ENCODE data around the gene CASTOR1.

The CASTOR1 gene

DNA sequence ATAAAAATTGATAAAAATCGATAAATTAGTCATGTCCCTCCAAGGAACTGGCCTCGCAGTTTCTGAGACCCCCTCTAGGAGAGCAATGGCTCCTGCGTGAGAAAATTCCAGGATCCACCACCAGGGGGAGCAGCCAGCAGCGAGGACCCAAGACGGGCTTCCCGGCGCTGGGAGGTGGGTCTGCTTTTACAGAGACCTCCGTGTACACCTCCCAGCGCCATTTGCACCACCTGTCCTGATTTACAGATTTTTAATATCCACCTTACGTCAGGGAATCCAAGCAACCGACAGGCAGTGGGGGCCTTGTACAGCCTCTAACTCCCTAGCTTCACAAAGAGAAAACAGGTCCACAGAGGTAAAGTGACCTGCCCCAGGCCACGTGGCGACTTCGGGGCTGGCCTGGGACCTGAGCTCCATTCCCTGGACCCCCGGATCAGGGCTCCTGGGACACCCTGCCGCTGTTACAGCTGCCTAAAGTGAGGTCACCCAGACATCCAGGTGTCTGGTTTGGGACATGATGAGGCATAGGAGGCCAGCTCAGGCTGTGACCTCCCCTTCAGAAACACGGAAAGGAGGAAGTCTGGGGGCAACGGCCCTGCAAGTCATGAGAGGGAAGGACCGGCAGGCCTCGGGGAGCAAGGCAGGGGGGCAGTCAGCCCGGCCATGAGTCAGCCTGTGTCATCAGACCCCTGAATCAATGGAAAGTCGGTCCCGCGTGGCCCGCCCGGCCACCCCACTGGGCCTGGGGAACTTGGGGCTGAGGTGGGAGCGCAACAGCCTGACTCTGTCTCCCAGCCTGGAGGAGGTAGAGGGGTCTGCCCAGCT lies 26.2 kb downstream of the CASTOR1 start:
- DNase-seq, result peak; percentile 57

DNA sequence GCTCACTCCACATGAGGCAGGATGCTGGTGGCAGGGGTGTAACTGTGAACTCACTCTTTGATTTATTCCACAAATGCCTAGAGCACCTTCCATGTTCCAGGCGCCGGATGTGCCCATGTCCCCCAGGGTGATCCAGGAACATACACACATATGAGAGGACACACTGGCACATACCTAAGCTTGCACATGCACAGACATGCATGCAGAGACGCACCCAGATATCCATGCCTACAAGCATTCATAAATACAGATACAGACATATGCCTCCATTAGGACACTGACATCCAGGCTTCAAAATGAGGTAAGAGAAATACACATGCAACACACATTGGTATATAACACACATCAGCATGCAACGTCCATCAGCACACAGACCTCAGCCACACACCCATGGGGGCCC lies 27.2 kb downstream of the CASTOR1 start:
- DNase-seq, result no peak

DNA sequence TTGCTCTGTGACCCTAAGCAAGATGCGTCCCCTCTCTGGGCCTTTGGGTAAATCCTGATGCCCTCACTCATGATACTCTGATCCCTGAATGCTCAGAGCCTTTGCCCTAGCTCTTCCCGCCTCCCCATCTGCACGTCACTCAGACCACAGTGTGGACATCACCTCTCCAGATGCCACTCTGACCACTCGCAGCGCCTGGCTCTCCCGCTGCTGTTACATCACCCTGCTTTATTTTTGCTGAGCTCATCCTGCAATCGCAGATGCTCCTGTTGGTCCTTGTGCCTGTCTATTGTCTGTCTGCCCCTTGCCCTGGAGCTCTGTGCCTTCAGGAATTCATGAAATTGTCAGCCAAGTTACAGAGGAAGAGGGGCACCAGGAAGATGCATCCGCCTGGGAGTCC lies 28.2 kb downstream of the CASTOR1 start:
- DNase-seq, result no peak

DNA sequence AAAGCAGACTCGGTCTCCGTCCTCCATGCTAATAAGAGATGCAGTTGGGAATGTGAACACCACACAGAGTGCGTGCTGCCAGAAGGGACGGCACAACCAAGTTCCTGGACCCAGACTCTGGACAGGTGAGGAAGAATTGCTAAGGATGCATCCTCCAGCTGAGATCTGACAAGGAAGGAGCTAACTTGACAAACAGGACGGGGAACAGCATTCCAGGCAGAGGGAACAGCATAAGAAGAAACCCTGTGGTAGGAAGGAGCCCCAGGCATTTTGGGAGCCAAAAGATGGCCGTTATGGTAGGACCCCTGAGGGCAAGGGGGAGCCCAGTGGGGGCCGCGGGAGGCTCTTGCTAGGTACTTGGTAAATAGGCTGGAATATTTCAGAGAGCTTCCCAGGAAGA lies 28.6 kb downstream of the CASTOR1 start:
- no peak for DNase-seq

- no peak for DNase-seq
These were observed 29.0 kb downstream of the CASTOR1 start for GRCh38 chr22:30260276-30260675.

- DNase-seq, result no peak
These were observed 35.0 kb downstream of the CASTOR1 start for GRCh38 chr22:30254314-30254713.

- DNase-seq, result no peak
These were observed 36.0 kb downstream of the CASTOR1 start for GRCh38 chr22:30253205-30253852.

DNA sequence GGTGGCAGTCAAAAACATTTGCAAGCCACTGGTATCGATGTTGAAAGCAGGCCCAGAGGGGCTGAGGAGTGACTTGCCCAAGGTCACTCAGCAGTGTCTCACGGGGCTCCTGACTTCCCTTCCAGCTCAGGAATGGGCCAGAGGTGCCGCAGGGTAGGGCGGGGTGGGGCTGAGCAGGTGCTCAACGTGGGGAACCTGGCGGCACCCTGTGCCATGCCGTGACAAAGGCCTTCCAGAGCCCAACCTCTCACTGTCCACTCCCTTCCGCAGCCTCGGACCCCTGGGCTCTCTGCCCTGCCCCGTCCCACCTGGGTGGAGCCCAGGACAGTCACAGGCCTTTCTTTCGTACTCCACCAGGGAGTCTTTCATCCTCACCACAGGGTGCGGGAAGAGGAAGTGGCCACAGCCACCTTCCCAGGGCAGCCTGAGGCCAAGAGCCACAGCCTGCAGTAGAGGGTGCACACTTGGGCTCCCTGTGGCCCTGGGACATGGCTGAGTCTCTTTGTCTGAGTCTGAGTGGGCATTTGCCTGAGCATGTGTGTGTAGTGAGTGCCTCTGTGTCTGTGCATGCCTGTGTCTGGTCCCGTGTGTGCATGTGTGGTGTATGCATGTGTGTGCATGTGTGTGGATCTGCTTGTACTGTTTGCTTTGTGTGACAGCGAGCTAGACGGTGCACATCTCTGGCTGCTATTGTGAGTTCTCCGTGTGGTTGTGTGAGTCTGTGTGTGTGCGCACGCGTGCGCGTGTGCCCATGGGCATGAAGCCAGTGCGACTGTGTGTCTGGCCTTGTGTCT lies 36.7 kb downstream of the CASTOR1 start:
- DNase-seq, result no peak

DNA sequence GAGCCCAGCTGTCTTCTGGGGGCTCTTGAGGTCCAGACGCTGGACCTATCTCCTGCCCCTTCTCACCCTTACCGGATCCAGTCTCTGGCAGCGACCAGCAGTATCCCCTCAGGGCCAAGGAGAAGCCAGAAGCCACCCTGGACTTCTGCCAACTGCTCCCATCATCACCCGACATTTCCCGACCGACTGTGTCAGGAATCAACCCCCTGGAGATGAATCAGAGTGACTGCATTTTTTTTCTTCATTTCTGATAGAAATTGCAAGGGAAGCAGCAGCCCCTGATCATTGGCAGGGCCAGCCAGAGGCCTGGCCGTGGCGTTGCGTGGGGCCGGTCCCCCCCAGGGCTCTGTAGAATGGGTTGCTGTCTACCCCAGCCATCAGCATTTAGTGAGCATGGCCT lies 37.6 kb downstream of the CASTOR1 start:
- DNase-seq, result no peak

- DNase-seq, result no peak
These were observed 38.5 kb downstream of the CASTOR1 start for GRCh38 chr22:30250661-30251267.

GRCh38 chr22:30250039-30250565 lies 39.2 kb downstream of the CASTOR1 start:
- no peak for DNase-seq

GRCh38 chr22:30249049-30250038 lies 40.0 kb downstream of the CASTOR1 start:
- DNase-seq, result no peak

DNA sequence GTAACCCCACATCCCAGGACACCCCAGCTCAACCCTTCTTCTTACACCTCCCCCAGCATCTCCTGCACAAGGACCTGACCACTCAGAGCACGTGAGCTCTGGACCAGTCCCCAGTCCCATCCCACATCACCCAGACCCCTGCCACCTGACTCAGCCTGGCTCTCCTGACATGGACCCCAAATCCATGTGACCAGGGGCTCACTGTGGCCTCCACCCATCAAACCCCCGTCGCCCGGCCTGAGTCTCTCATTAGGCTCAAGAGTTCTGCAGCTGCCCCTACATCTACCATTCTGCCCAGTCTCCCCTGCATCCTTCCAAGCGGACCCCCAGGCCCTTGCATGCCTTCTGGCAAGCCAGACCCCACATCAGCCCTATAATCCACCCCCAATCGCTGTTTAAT lies 40.8 kb downstream of the CASTOR1 start:
- no peak for DNase-seq

DNA sequence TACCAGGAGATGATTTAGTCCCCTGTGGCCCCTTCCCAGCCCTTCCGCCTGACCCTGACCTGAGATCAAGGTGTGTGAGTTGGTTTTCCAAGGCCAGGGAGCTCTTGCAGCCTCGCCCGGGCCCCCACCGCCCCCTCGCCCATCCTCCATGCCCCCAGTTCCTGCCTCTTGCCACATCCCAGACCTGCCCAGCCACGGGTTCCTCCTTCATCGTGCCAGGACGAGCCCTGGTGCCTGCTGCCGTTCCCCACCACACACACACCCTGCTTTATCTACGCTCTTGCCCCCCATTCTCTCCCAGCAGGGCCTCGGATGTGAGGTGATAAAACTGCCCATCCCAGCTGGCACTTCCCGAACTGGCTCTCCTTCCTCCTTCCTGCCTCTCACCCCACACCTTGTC lies 41.3 kb downstream of the CASTOR1 start:
- no peak for DNase-seq

DNA sequence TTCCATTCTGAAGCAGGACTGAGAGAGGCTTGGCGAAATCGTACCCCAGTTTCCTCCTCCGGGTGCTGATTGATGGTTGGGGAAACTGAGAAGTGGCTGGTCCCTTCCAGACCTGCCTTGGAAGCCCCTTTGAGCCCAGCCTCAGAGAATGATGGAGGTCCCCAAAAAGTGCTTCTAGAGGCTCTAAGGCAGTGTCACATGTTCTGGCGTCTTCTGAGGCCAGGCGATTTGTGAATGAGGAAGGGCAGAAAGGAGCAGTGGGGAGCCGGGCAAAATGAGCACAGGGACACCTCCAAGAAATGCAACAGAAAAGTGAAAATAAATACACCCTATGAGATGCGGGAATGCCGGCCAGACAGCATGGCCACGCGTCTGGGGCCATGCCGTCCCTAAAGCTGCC lies 41.7 kb downstream of the CASTOR1 start:
- no peak for DNase-seq

DNA sequence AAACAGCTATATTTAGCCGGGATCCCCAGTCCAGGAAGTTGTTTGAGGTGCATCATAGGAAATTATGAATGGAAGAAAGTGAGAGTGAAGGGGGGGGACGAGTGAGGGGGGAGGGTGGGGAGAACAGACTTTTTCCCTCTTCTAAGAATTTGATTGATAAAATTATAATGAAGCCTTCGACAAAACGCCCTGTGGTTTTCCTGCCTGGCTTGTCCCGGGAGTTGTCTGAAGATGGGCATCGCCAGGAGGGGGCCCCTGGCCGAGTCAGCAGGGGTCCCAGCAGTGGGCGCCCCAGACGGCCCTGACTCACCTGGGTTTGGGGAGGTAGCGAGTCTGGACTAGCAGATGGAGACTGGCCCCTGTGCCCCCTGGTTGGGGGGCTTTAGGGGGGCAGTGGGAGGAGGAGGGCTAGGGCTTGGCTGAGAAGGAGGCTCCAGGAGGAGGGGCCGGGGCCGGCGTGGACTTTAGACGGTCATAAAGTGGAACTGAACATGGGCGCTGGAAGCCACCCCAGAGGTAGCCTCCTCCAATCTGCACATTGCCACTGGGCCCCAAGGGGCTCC lies 42.4 kb downstream of the CASTOR1 start:
- DNase-seq, result no peak

DNA sequence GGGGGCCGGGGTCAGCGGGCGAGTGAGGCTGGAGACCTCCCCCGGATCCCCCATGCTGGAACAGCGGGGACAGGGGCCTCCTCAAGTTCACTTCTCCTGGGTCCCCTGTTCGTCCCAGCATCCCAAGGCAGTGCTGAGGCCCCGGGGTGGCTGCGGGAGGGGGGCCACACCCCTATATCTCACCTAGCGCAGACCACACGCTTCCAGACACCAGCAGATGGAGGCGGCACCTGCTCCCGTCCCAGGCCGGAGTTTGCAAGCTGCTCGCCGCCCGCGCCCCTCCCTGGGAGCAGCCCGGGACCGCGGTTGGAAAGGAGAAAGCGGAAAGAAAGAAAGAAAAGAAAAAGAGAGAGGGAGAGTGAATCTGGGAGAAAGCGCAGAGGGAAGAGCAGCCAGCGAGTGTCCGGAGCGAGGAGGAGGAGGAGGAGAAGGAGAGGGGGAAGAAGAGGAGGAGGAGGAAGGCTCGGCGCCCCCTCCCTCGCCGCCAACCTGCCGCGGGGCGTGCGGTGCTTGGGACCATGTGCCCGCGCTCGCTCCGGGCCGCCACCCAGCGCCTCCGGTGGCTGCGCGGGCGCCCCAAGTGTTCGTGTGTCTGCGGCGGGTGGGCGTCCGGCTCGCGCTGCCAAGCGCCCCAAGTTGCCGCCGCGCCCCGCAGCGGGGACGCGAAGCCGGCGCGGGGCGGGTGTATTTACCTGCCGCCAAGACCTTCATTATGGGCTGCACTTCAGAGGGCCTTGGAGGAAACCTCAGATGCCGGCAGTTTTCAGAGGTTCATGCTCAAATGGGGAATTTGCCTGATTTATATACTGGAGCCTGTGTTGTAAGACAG lies 43.1 kb downstream of the CASTOR1 start, which contains the start of gene LIF:
LIF (minus strand) TSS at position 775 of the 829 bp plus-strand sequence; CDS start at position 711, 64 bp downstream.
- DNase-seq, result no peak

- no peak for DNase-seq
These were observed 43.9 kb downstream of the CASTOR1 start for GRCh38 chr22:30245181-30245984.

- DNase-seq, result no peak
These were observed 44.7 kb downstream of the CASTOR1 start for GRCh38 chr22:30244641-30245040.

All from NCI-H2227 treated with DMSO at 0.1 percent for 48 hours (cell line).